H1 (cell line): Measurements from ENCODE around the gene PHLPP1. TPM values are rescaled to one million over a fixed set of nuclear protein-coding genes. Genes with fewer than 3 reads are reported as not detected.

ENCODE experiments used
- CTCF ChIA-PET: fragments of 300-600 bp; sonication (Branson Sonifier 250); formaldehyde crosslinking; loops from one replicate; lab custom pipeline; 2021; ENCODE audit not compliant: partially characterized antibody; lab: Charles Lee
- POLR2A ChIA-PET: fragments of 300-600 bp; sonication (Branson Sonifier 250); formaldehyde crosslinking; loops from one replicate; lab custom pipeline; 2021; ENCODE audit warnings: inconsistent platforms; ENCODE audit not compliant: partially characterized antibody; lab: Charles Lee
- DNase-seq, 2 experiments: peaks; one replicate each; pipeline versions ENCODE4 v3.0.0 to v3.0.0-alpha.2; 2010 to 2022; ENCODE audit warnings: low spot score in 2 of 2, low read depth in 1 of 2, mixed read lengths in 1 of 2
- FAIRE-seq: peaks from 2 replicates; lab custom pipeline; 2011; peaks lifted over from hg19 to GRCh38; lab: Jason Lieb, UNC
- H2AFZ ChIP-seq: 2 replicates; pipeline ENCODE4 v1.8.1; 2012; ENCODE audit warnings: low read length, inconsistent platforms
- H2AK5ac ChIP-seq: 2 replicates; pipeline ENCODE4 v1.6.1; 2013; ENCODE audit warnings: low read depth, low read length
- H2BK120ac ChIP-seq: replicated peaks from 2 replicates; pipeline ENCODE3; 2013; ENCODE audit warnings: low read depth, low read length, inconsistent platforms
- H2BK12ac ChIP-seq: 2 replicates; pipeline ENCODE4 v1.6.1; 2013; ENCODE audit warnings: low read depth, low read length
- H2BK15ac ChIP-seq: 2 replicates; pipeline ENCODE4 v1.6.1; 2013; ENCODE audit warnings: low read length
- H2BK20ac ChIP-seq: 2 replicates; pipeline ENCODE4 v1.6.1; 2013; ENCODE audit warnings: low read length
- H2BK5ac ChIP-seq: 2 replicates; pipeline ENCODE4 v1.6.1; 2013; ENCODE audit warnings: low read depth, low read length
- H3K14ac ChIP-seq: 2 replicates; pipeline ENCODE4 v1.6.1; 2013; ENCODE audit warnings: inconsistent platforms; ENCODE audit not compliant: insufficient read length
- H3K18ac ChIP-seq: 2 replicates; pipeline ENCODE4 v1.6.1; 2013; ENCODE audit warnings: low read length; ENCODE audit errors: extremely low read depth
- H3K23ac ChIP-seq: 2 replicates; pipeline ENCODE4 v1.6.1; 2013; ENCODE audit warnings: inconsistent platforms; ENCODE audit not compliant: insufficient read length
- H3K23me2 ChIP-seq: 2 replicates; pipeline ENCODE4 v1.6.1; 2013; ENCODE audit warnings: low read depth, low read length
- H3K27ac ChIP-seq: 2 replicates; pipeline ENCODE4 v1.6.1; 2011; ENCODE audit warnings: low read depth, low read length, inconsistent platforms
- H3K27me3 ChIP-seq, 4 experiments: replicated peaks in 1 of 4; 1 replicate in 1 of 4; 2 replicates in 3 of 4; pipeline versions ENCODE4 v1.6.1 to v1.8.1; 2011 to 2013; ENCODE audit warnings: low read length in 3 of 4, mild to moderate bottlenecking in 3 of 4, inconsistent platforms in 2 of 4, mixed read lengths in 2 of 4, moderate library complexity in 1 of 4; ENCODE audit not compliant: control insufficient read depth in 3 of 4, insufficient read depth in 3 of 4; ENCODE audit errors: extremely low read depth in 1 of 4
- H3K36me3 ChIP-seq, 4 experiments: 2 replicates each; pipeline versions ENCODE4 v1.6.1 to v1.8.1; 2011 to 2013; ENCODE audit warnings: mild to moderate bottlenecking in 4 of 4, low read length in 3 of 4, moderate library complexity in 2 of 4, control low read depth in 1 of 4, inconsistent platforms in 1 of 4; ENCODE audit not compliant: insufficient read depth in 4 of 4, control insufficient read depth in 2 of 4
- H3K4ac ChIP-seq: replicated peaks from 2 replicates; pipeline ENCODE3; 2013; ENCODE audit warnings: low read length, low read depth, mixed read lengths, inconsistent platforms; ENCODE audit not compliant: insufficient read length
- H3K4me1 ChIP-seq, 4 experiments: replicated peaks in 1 of 4; 1 replicate in 1 of 4; 2 replicates in 3 of 4; pipeline versions ENCODE4 v1.6.1 to v1.8.1; 2011 to 2013; ENCODE audit warnings: low read length in 3 of 4, inconsistent platforms in 2 of 4, mixed read lengths in 1 of 4; ENCODE audit not compliant: insufficient read depth in 4 of 4, control insufficient read depth in 3 of 4
- H3K4me2 ChIP-seq, 2 experiments: 2 replicates each; pipeline versions ENCODE4 v1.6.1 to v1.8.1; 2011 to 2013; ENCODE audit warnings: low read depth in 2 of 2, low read length in 2 of 2, control low read depth in 1 of 2, inconsistent platforms in 1 of 2, mild to moderate bottlenecking in 1 of 2; ENCODE audit not compliant: insufficient read depth in 1 of 2
- H3K4me3 ChIP-seq, 4 experiments: fragments of 200-600, 300-600 bp in 1 of 4; sonication (generic), shearing (Covaris generic), sonication (Bioruptor Twin) in 1 of 4; 2 replicates each; pipeline versions ENCODE4 v1.5.1 to v1.8.1; 2011 to 2016; ENCODE audit warnings: low read length in 4 of 4, low read depth in 3 of 4, control low read depth in 2 of 4, inconsistent platforms in 2 of 4, mild to moderate bottlenecking in 2 of 4, mixed read lengths in 1 of 4, moderate library complexity in 1 of 4; ENCODE audit not compliant: insufficient read depth in 2 of 4; ENCODE audit errors: extremely low read depth in 1 of 4
- H3K56ac ChIP-seq: replicated peaks from 2 replicates; pipeline ENCODE3; 2013; ENCODE audit warnings: low read depth, mild to moderate bottlenecking, mixed read lengths, low read length, inconsistent platforms; ENCODE audit not compliant: insufficient read length
- H3K79me1 ChIP-seq: 2 replicates; pipeline ENCODE4 v1.6.1; 2013; ENCODE audit warnings: low read depth, low read length, control low read depth
- H3K79me2 ChIP-seq, 2 experiments: 2 replicates each; pipeline versions ENCODE4 v1.6.1 to v1.8.1; 2012 to 2013; ENCODE audit warnings: low read length in 2 of 2, mild to moderate bottlenecking in 2 of 2, inconsistent platforms in 1 of 2; ENCODE audit not compliant: insufficient read depth in 2 of 2, control insufficient read depth in 1 of 2
- H3K9ac ChIP-seq, 4 experiments: replicated peaks in 1 of 4; 1 replicate in 1 of 4; 2 replicates in 3 of 4; pipeline versions ENCODE4 v1.6.1 to v1.8.1; 2011 to 2013; ENCODE audit warnings: low read depth in 3 of 4, low read length in 3 of 4, control low read depth in 2 of 4, mild to moderate bottlenecking in 2 of 4, moderate library complexity in 2 of 4, inconsistent platforms in 1 of 4; ENCODE audit errors: extremely low read depth in 1 of 4
- H3K9me3 ChIP-seq, 2 experiments: 2 replicates each; pipeline versions ENCODE4 v1.6.1 to v1.8.1; 2012 to 2013; ENCODE audit warnings: mild to moderate bottlenecking in 2 of 2, moderate library complexity in 2 of 2, control low read depth in 1 of 2, inconsistent platforms in 1 of 2, low read depth in 1 of 2, low read length in 1 of 2, mixed read lengths in 1 of 2; ENCODE audit not compliant: insufficient read depth in 2 of 2
- H4K20me1 ChIP-seq, 2 experiments: replicated peaks in 1 of 2; 2 replicates each; pipeline versions ENCODE3 to v1.8.1; 2011 to 2013; ENCODE audit warnings: inconsistent platforms in 2 of 2, low read length in 2 of 2, mild to moderate bottlenecking in 1 of 2; ENCODE audit not compliant: insufficient read depth in 2 of 2, control insufficient read depth in 1 of 2
- H4K5ac ChIP-seq: 2 replicates; pipeline ENCODE4 v1.6.1; 2013; ENCODE audit warnings: low read length, low read depth, mixed read lengths, inconsistent platforms; ENCODE audit not compliant: insufficient read length
- H4K8ac ChIP-seq: 2 replicates; pipeline ENCODE4 v1.8.0; 2013; ENCODE audit warnings: mild to moderate bottlenecking, moderate library complexity, low read length, inconsistent platforms; ENCODE audit not compliant: insufficient read depth; ENCODE audit errors: extremely low read depth
- H4K91ac ChIP-seq: replicated peaks from 2 replicates; pipeline ENCODE3; 2013; ENCODE audit warnings: low read length, mixed read lengths, inconsistent platforms; ENCODE audit not compliant: insufficient read length
- POLR2AphosphoS5 ChIP-seq: IDR thresholded peaks from 2 replicates; pipeline ENCODE4 v1.6.1; 2011; ENCODE audit warnings: low read depth, low read length
- WGBS, 2 experiments: shearing (Covaris generic) in 1 of 2; methylation state at CpG; one replicate each; pipeline versions ENCODE4 v1.1.6 to v1.1.7; 2013 to 2015; ENCODE audit warnings: low lambda C conversion rate in 2 of 2, mixed read lengths in 2 of 2, inconsistent platforms in 1 of 2, low coverage in 1 of 2, missing lambda C conversion rate in 1 of 2; ENCODE audit not compliant: insufficient replicate concordance in 2 of 2, insufficient coverage in 1 of 2, insufficient read length in 1 of 2; ENCODE audit errors: extremely low coverage in 1 of 2, missing lambda C conversion rate in 1 of 2; 5-methylcytosine and 5-hydroxymethylcytosine counted together
- polyA plus RNA-seq, 7 experiments: library from polyadenylated mRNA; depleted of rRNA in 3 of 7; stranded (reverse) in 5 of 7; unstranded in 2 of 7; fragments of >200 nt in 5 of 7; fragments of 200-250 nt in 2 of 7; gene quantifications; 1 replicate in 5 of 7; 2 replicates in 1 of 7; 4 replicates in 1 of 7; pipeline versions ENCODE4 v1.2.1 to v1.2.3, GENCODE V29; 2011 to 2013; ENCODE audit warnings: missing spikeins in 2 of 7, mixed read lengths in 2 of 7
- total RNA-seq: library from RNA; stranded (reverse); fragmentation: NEBNext Ultra II Directional; extraction: Animal tissue kit (Norgen Biotek cat#: 25700); gene quantifications from 2 replicates; pipeline ENCODE4 v1.2.1, GENCODE V29; 2021

Gene PHLPP1
- total and polyA plus RNA-seq, 2 of the 8 experiments (the other 6 are each of a cell fraction or from before 2014, with no cell fraction given) = 28.0 to 66.3 TPM

- no peaks in the 10 kb centered on the region for H3K4me1 ChIP-seq
- no peak overlapping the region for H3K18ac ChIP-seq
- DNase-seq (no peak), FAIRE-seq (no peak)
- H3K4ac ChIP-seq = no peak overlapping the region
- H3K36me3 ChIP-seq = peaks cover 0 to 5% (median 2%) of the 10 kb centered on the region in 4 experiments; a peak in 3 of 8 replicates
- ChIA-PET POLR2A (no interaction called here), CTCF (no interaction called here)
- no peak overlapping the region for H3K27ac ChIP-seq
- no peaks in the 10 kb centered on the region; a peak in 1 of 4 replicates for H3K79me2 ChIP-seq
- H3K27me3 ChIP-seq = no peaks in the 10 kb centered on the region
- no peak overlapping the region for H3K56ac ChIP-seq
- no peak overlapping the region for H3K4me3 ChIP-seq
- H2BK20ac ChIP-seq = no peak overlapping the region
- H4K20me1 ChIP-seq = no peaks in the 10 kb centered on the region
- no peak for TF ChIP-seq POLR2AphosphoS5
- H2BK15ac ChIP-seq = no peak overlapping the region
- no peak overlapping the region for H3K23ac ChIP-seq
- no peaks in the 10 kb centered on the region for H3K79me1 ChIP-seq
- no peak overlapping the region for H3K9ac ChIP-seq
- H4K5ac ChIP-seq = no peak overlapping the region
- 84% methylated on average over 2 of the region's 2 CpGs; no CpG with 5 or more reads in 1 of the 2 experiments for whole genome bisulfite sequencing, 2 experiments
- H3K23me2 ChIP-seq = no peaks in the 10 kb centered on the region
- H3K14ac ChIP-seq = no peak overlapping the region
- no peaks in the 10 kb centered on the region for H3K9me3 ChIP-seq
- no peak overlapping the region for H4K91ac ChIP-seq
- no peak overlapping the region for H2AK5ac ChIP-seq
- no peak overlapping the region for H2AFZ ChIP-seq
- H2BK5ac ChIP-seq = no peak overlapping the region
- H4K8ac ChIP-seq = no peak overlapping the region
- no peak overlapping the region for H2BK120ac ChIP-seq
- no peak overlapping the region for H3K4me2 ChIP-seq
- no peak overlapping the region for H2BK12ac ChIP-seq
These were observed 221.7 kb downstream of the PHLPP1 start for GRCh38 chr18:62937065-62937464.
